ENCODE measurements around the gene FOXL3.

Gene FOXL3

GRCh38 chr7:269721-270120 lies 20.2 kb upstream of the FOXL3 start:
- no peak for DNase-seq

GRCh38 chr7:270351-270983 lies 19.5 kb upstream of the FOXL3 start:
- no peak for DNase-seq

GRCh38 chr7:271266-272107 lies 18.5 kb upstream of the FOXL3 start:
- no peak for DNase-seq

- DNase-seq = no peak
These were observed 17.8 kb upstream of the FOXL3 start for GRCh38 chr7:272108-272615.

GRCh38 chr7:272631-273030 lies 17.3 kb upstream of the FOXL3 start:
- no peak for DNase-seq

GRCh38 chr7:273327-273726 lies 16.6 kb upstream of the FOXL3 start:
- DNase-seq = no peak

GRCh38 chr7:274266-274665 lies 15.7 kb upstream of the FOXL3 start:
- DNase-seq = no peak

- DNase-seq = no peak
These were observed 13.6 kb upstream of the FOXL3 start for GRCh38 chr7:276230-276835.

GRCh38 chr7:277228-277627 lies 12.7 kb upstream of the FOXL3 start:
- no peak for DNase-seq

- no peak for DNase-seq
These were observed 11.9 kb upstream of the FOXL3 start for GRCh38 chr7:278081-278480.

GRCh38 chr7:279821-280220 lies 10.1 kb upstream of the FOXL3 start:
- no peak for DNase-seq

GRCh38 chr7:280461-280860 lies 9.5 kb upstream of the FOXL3 start:
- no peak for DNase-seq

GRCh38 chr7:281637-282036 lies 8.3 kb upstream of the FOXL3 start:
- no peak for DNase-seq

GRCh38 chr7:282621-283020 lies 7.3 kb upstream of the FOXL3 start:
- DNase-seq = no peak

- no peak for DNase-seq
These were observed 4.9 kb upstream of the FOXL3 start for GRCh38 chr7:284762-285722.

- DNase-seq = no peak
These were observed 4.2 kb upstream of the FOXL3 start for GRCh38 chr7:285731-286130.

GRCh38 chr7:286266-286665 lies 3.7 kb upstream of the FOXL3 start:
- DNase-seq = no peak

- no peak for DNase-seq
These were observed 1.3 kb upstream of the FOXL3 start for GRCh38 chr7:288671-289101.

- DNase-seq = no peak
These were observed 688 bp upstream of the FOXL3 start for GRCh38 chr7:289209-289755.

GRCh38 chr7:290554-291372 lies 793 bp downstream of the FOXL3 start:
- DNase-seq = no peak

- no peak for DNase-seq
These were observed 1.6 kb downstream of the FOXL3 start for GRCh38 chr7:291373-292092.

Data from stimulated activated naive CD4-positive, alpha-beta T cell treated with Interleukin-2 at 50 U/mL for 16 hours (primary cell).